ENCODE data around the gene DPH5. TPM values are rescaled to one million over a fixed set of nuclear protein-coding genes. Genes with fewer than 3 reads are reported as not detected.
"Not testable (repeated sequence)": the region's sequence is repeated elsewhere in the genome, so short reads cannot be mapped to it uniquely, and the experiment has no call there.

DPH5 gene
- total RNA-seq, 1 donor from 2014 or later: 14.2 TPM

DNA sequence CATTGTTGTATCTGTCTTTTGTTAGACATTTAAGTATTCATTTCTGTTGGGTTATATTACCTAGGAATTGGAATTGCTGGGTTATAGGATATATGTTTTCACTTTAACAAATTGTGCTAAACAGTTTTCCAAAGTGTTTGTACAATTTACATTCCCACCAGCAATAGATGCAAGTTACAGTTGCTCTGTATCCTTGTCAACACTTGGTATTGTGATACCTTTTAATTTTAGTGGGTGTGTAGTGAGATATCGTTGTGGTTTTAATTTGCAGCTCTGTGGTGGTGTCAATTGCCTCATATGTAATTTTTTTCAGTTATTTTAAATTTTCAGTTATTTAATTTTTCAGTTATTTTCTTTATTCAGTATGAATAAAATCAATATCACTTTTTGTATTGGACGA, 7.4 kb upstream of the DPH5 start:
- DNase-seq (ENCODE audit: low read depth): no peak
- H3K4me3 ChIP-seq (ENCODE audit: low read depth, low read length): no peak overlapping the region
- TF ChIP-seq, protein P1, sequence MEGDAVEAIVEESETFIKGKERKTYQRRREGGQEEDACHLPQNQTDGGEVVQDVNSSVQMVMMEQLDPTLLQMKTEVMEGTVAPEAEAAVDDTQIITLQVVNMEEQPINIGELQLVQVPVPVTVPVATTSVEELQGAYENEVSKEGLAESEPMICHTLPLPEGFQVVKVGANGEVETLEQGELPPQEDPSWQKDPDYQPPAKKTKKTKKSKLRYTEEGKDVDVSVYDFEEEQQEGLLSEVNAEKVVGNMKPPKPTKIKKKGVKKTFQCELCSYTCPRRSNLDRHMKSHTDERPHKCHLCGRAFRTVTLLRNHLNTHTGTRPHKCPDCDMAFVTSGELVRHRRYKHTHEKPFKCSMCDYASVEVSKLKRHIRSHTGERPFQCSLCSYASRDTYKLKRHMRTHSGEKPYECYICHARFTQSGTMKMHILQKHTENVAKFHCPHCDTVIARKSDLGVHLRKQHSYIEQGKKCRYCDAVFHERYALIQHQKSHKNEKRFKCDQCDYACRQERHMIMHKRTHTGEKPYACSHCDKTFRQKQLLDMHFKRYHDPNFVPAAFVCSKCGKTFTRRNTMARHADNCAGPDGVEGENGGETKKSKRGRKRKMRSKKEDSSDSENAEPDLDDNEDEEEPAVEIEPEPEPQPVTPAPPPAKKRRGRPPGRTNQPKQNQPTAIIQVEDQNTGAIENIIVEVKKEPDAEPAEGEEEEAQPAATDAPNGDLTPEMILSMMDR (conservative IDR thresholded peaks at IDR 0.05; ENCODE audit: low read depth, low read length): no peak

- H3K4me3 ChIP-seq (ENCODE audit: low read depth, low read length); DNase-seq (ENCODE audit: low read depth): not testable (repeated sequence)
These were observed 6.5 kb upstream of the DPH5 start for GRCh38 chr1:101032129-101032528.

- H3K4me3 ChIP-seq (ENCODE audit: low read depth, low read length): no peak overlapping the region
- TF ChIP-seq, protein P1 (conservative IDR thresholded peaks at IDR 0.05; ENCODE audit: low read depth, low read length): no peak
- DNase-seq (ENCODE audit: low read depth): no peak
These were observed 5.3 kb upstream of the DPH5 start for GRCh38 chr1:101030881-101031280.

- TF ChIP-seq, protein P1 (conservative IDR thresholded peaks at IDR 0.05; ENCODE audit: low read depth, low read length): no peak
- no peak overlapping the region for H3K4me3 ChIP-seq (ENCODE audit: low read depth, low read length)
- no peak for DNase-seq (ENCODE audit: low read depth)
These were observed 3.6 kb upstream of the DPH5 start for GRCh38 chr1:101029184-101029583.

GRCh38 chr1:101028466-101028865, 2.9 kb upstream of the DPH5 start:
- TF ChIP-seq, protein P1 (conservative IDR thresholded peaks at IDR 0.05; ENCODE audit: low read depth, low read length): no peak
- no peak for DNase-seq (ENCODE audit: low read depth)
- H3K4me3 ChIP-seq (ENCODE audit: low read depth, low read length): no peak overlapping the region

DNA sequence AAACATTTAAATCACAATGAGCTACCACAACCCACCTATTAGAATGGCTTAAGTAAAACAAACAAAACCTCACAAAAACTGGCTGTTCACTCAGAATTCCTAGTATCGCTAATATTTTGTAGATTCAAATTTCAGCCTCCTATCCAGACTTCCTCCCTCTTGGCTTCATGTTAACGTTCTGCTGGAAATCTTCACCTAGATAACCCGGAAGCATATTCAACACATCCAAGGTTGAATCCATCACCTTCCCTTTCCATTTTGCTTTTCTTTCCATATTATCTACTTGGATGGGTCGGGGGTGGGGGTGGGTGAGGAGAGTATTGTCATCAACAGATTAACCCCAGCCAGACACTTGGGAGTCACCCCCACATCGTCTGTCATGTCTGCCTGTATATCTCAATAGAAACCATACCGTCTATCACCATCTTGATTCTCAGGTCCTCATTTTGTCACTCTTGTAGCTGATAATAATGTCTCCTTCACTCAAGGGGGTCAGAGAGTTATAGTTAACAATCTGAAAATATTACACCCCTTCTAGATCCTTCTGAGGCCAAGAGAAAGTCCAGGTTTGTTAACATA, 1.7 kb upstream of the DPH5 start:
- no peak for DNase-seq (ENCODE audit: low read depth)
- TF ChIP-seq, protein P1 (conservative IDR thresholded peaks at IDR 0.05; ENCODE audit: low read depth, low read length): no peak
- no peak overlapping the region for H3K4me3 ChIP-seq (ENCODE audit: low read depth, low read length)

GRCh38 chr1:101026430-101026788, 825 bp upstream of the DPH5 start:
- TF ChIP-seq, protein P1 (conservative IDR thresholded peaks at IDR 0.05; ENCODE audit: low read depth, low read length): no peak
- DNase-seq (ENCODE audit: low read depth): no peak
- peak overlapping the region; percentile 69 for H3K4me3 ChIP-seq (ENCODE audit: low read depth, low read length)
